Muscle layer of duodenum (tissue), 2 donors: Measurements from ENCODE around the gene FADS1.

Experiments used
- H3K27ac ChIP-seq: one replicate; pipeline ENCODE4 v1.7.0; 2013; ENCODE audit warnings: mild to moderate bottlenecking, low read length
- H3K27me3 ChIP-seq: one replicate; pipeline ENCODE4 v1.7.0; 2013; ENCODE audit warnings: low read depth, mild to moderate bottlenecking, control low read depth, low read length
- H3K36me3 ChIP-seq, 2 donors: one replicate each; pipeline ENCODE4 v1.7.0; 2013; ENCODE audit warnings: low read length in 2 of 2, control low read depth in 1 of 2, mild to moderate bottlenecking in 1 of 2; ENCODE audit not compliant: insufficient read depth in 2 of 2, control insufficient read depth in 1 of 2
- H3K4me1 ChIP-seq, 2 donors: one replicate each; pipeline ENCODE4 v1.7.0; 2013; ENCODE audit warnings: low read length in 2 of 2, mild to moderate bottlenecking in 2 of 2, control low read depth in 1 of 2, moderate library complexity in 1 of 2; ENCODE audit not compliant: insufficient read depth in 2 of 2, control insufficient read depth in 1 of 2
- H3K4me3 ChIP-seq, 2 donors: one replicate each; pipeline ENCODE4 v1.7.0; 2013; ENCODE audit warnings: low read length in 2 of 2, low read depth in 1 of 2, mild to moderate bottlenecking in 1 of 2
- H3K9me3 ChIP-seq, 2 donors: one replicate each; pipeline ENCODE4 v1.7.0; 2013; ENCODE audit warnings: low read length in 2 of 2, control low read depth in 1 of 2, mild to moderate bottlenecking in 1 of 2; ENCODE audit not compliant: control insufficient read depth in 1 of 2
- donor health status: healthy.

The FADS1 gene

GRCh38 chr11:61778920-61779650 lies 37.7 kb downstream of the FADS1 start:
- Histone ChIP-seq H3K4me3 (no peak overlapping the region), H3K4me1 (peaks cover 0 to 12% of the 10 kb centered on the region in 2 donors), H3K27me3 (no peaks in the 10 kb centered on the region), H3K36me3 (peaks cover 0 to 6% of the 10 kb centered on the region in 2 donors), H3K9me3 (no peaks in the 10 kb centered on the region), H3K27ac (no peak overlapping the region)

- Histone ChIP-seq H3K27me3 (no peaks in the 10 kb centered on the region), H3K4me3 (no peak overlapping the region), H3K4me1 (peaks cover 0 to 12% of the 10 kb centered on the region in 2 donors), H3K27ac (no peak overlapping the region), H3K36me3 (peaks cover 0 to 4% of the 10 kb centered on the region in 2 donors), H3K9me3 (no peaks in the 10 kb centered on the region)
Observed at GRCh38 chr11:61778357-61778886, 38.4 kb downstream of the FADS1 start.

GRCh38 chr11:61777234-61778090 lies 39.3 kb downstream of the FADS1 start:
- H3K4me3 ChIP-seq = peak overlapping the region in 1 of 2 donors; percentile 38

GRCh38 chr11:61776561-61777075 lies 40.2 kb downstream of the FADS1 start:
- Histone ChIP-seq H3K36me3 (no peaks in the 10 kb centered on the region), H3K27ac (no peak overlapping the region), H3K4me1 (peaks cover 0 to 12% of the 10 kb centered on the region in 2 donors), H3K4me3 (no peak overlapping the region), H3K27me3 (no peaks in the 10 kb centered on the region), H3K9me3 (no peaks in the 10 kb centered on the region)

More at GRCh38 chr11:61777234-61778090, 39.3 kb downstream of the FADS1 start:
- Histone ChIP-seq H3K27ac (no peak overlapping the region), H3K27me3 (no peaks in the 10 kb centered on the region), H3K9me3 (no peaks in the 10 kb centered on the region), H3K36me3 (no peaks in the 10 kb centered on the region), H3K4me1 (peaks cover 0 to 12% of the 10 kb centered on the region in 2 donors)

- Histone ChIP-seq H3K27me3 (no peaks in the 10 kb centered on the region), H3K9me3 (no peaks in the 10 kb centered on the region), H3K27ac (no peak overlapping the region), H3K36me3 (no peaks in the 10 kb centered on the region), H3K4me3 (no peak overlapping the region), H3K4me1 (peaks cover 0 to 12% of the 10 kb centered on the region in 2 donors)
Observed at GRCh38 chr11:61775606-61776554, 40.9 kb downstream of the FADS1 start.

GRCh38 chr11:61775106-61775505 lies 41.7 kb downstream of the FADS1 start:
- Histone ChIP-seq H3K4me1 (peaks cover 0 to 12% of the 10 kb centered on the region in 2 donors), H3K4me3 (no peak overlapping the region), H3K9me3 (no peaks in the 10 kb centered on the region), H3K36me3 (no peaks in the 10 kb centered on the region), H3K27me3 (no peaks in the 10 kb centered on the region), H3K27ac (no peak overlapping the region)

GRCh38 chr11:61774411-61774810 lies 42.4 kb downstream of the FADS1 start:
- no peak overlapping the region for H3K27ac ChIP-seq
- H3K4me1 ChIP-seq = peaks cover 0 to 12% of the 10 kb centered on the region in 2 donors
- H3K4me3 ChIP-seq = no peak overlapping the region
- no peaks in the 10 kb centered on the region for H3K36me3 ChIP-seq
- no peaks in the 10 kb centered on the region for H3K9me3 ChIP-seq
- H3K27me3 ChIP-seq = no peaks in the 10 kb centered on the region

- no peaks in the 10 kb centered on the region for H3K9me3 ChIP-seq
- peaks cover 0 to 12% of the 10 kb centered on the region in 2 donors for H3K4me1 ChIP-seq
- no peaks in the 10 kb centered on the region for H3K36me3 ChIP-seq
- H3K27me3 ChIP-seq = no peaks in the 10 kb centered on the region
- no peak overlapping the region for H3K4me3 ChIP-seq
- H3K27ac ChIP-seq = no peak overlapping the region
Observed at GRCh38 chr11:61773809-61774208, 43.0 kb downstream of the FADS1 start.

GRCh38 chr11:61773356-61773755 lies 43.4 kb downstream of the FADS1 start:
- H3K27me3 ChIP-seq = no peaks in the 10 kb centered on the region
- H3K9me3 ChIP-seq = no peaks in the 10 kb centered on the region
- H3K27ac ChIP-seq = no peak overlapping the region
- H3K4me1 ChIP-seq = peaks cover 0 to 12% of the 10 kb centered on the region in 2 donors
- H3K36me3 ChIP-seq = no peaks in the 10 kb centered on the region
- H3K4me3 ChIP-seq = no peak overlapping the region

GRCh38 chr11:61771985-61772455 lies 44.8 kb downstream of the FADS1 start:
- Histone ChIP-seq H3K36me3 (no peaks in the 10 kb centered on the region), H3K27ac (no peak overlapping the region), H3K27me3 (no peaks in the 10 kb centered on the region), H3K4me1 (peaks cover 0 to 3% of the 10 kb centered on the region in 2 donors), H3K4me3 (no peak overlapping the region), H3K9me3 (no peaks in the 10 kb centered on the region)
